H9 (cell line): Measurements from ENCODE around the gene KRTDAP. TPM values are rescaled to one million over a fixed set of nuclear protein-coding genes. Genes with fewer than 3 reads are reported as not detected.

Experiments
- DNase-seq: peaks from one replicate; pipeline ENCODE4 v3.0.0-alpha.2; 2017
- H2AFZ ChIP-seq: one replicate; pipeline ENCODE4 v1.6.1; 2013; ENCODE audit warnings: mild to moderate bottlenecking, low read length, control low read depth, moderate library complexity
- H2AK5ac ChIP-seq: 2 replicates; pipeline ENCODE4 v1.6.1; 2013; ENCODE audit warnings: low read length, control low read depth, mixed read lengths; ENCODE audit not compliant: insufficient read length
- H2BK120ac ChIP-seq: one replicate; pipeline ENCODE4 v1.6.1; 2013; ENCODE audit warnings: low read depth, mild to moderate bottlenecking, low read length, control low read depth, inconsistent platforms; ENCODE audit not compliant: poor library complexity, severe bottlenecking
- H2BK12ac ChIP-seq: 2 replicates; pipeline ENCODE4 v1.6.1; 2013; ENCODE audit warnings: low read length, control low read depth, mixed read lengths, low read depth; ENCODE audit not compliant: insufficient read length
- H2BK15ac ChIP-seq: 2 replicates; pipeline ENCODE4 v1.6.1; 2013; ENCODE audit warnings: low read depth, low read length, control low read depth
- H2BK20ac ChIP-seq: one replicate; pipeline ENCODE4 v1.6.1; 2013; ENCODE audit warnings: low read depth, mild to moderate bottlenecking, low read length, control low read depth, inconsistent platforms; ENCODE audit not compliant: poor library complexity, severe bottlenecking
- H2BK5ac ChIP-seq: 2 replicates; pipeline ENCODE4 v1.6.1; 2013; ENCODE audit warnings: low read length, control low read depth, mixed read lengths; ENCODE audit not compliant: insufficient read length
- H3K14ac ChIP-seq: 2 replicates; pipeline ENCODE4 v1.6.1; 2013; ENCODE audit warnings: low read length, control low read depth; ENCODE audit not compliant: insufficient read depth
- H3K18ac ChIP-seq: 2 replicates; pipeline ENCODE4 v1.6.1; 2013; ENCODE audit warnings: low read depth, mild to moderate bottlenecking, mixed read lengths, low read length, control low read depth; ENCODE audit not compliant: insufficient read length
- H3K23ac ChIP-seq: 2 replicates; pipeline ENCODE4 v1.6.1; 2013; ENCODE audit warnings: low read length, control low read depth, mixed read lengths, low read depth; ENCODE audit not compliant: insufficient read length
- H3K23me2 ChIP-seq: 2 replicates; pipeline ENCODE4 v1.6.1; 2013; ENCODE audit warnings: low read depth, mild to moderate bottlenecking, mixed read lengths, low read length, control low read depth; ENCODE audit not compliant: insufficient read length, poor library complexity, severe bottlenecking
- H3K27ac ChIP-seq: 2 replicates; pipeline ENCODE4 v1.5.1; 2013; ENCODE audit warnings: low read length, control low read depth, mixed read lengths, low read depth; ENCODE audit not compliant: insufficient read length
- H3K27me3 ChIP-seq: 2 replicates; pipeline ENCODE4 v1.6.1; 2013; ENCODE audit warnings: low read length, control low read depth, inconsistent platforms; ENCODE audit not compliant: insufficient read depth
- H3K4ac ChIP-seq: 2 replicates; pipeline ENCODE4 v1.6.1; 2013; ENCODE audit warnings: low read depth, mild to moderate bottlenecking, control low read depth, inconsistent platforms, low read length, moderate library complexity
- H3K4me1 ChIP-seq: 2 replicates; pipeline ENCODE4 v1.6.1; 2013; ENCODE audit warnings: low read length, control low read depth, inconsistent platforms; ENCODE audit not compliant: insufficient read depth
- H3K4me2 ChIP-seq: 2 replicates; pipeline ENCODE4 v1.6.1; 2013; ENCODE audit warnings: low read length, control low read depth, mixed read lengths; ENCODE audit not compliant: insufficient read length, insufficient read depth
- H3K56ac ChIP-seq: 2 replicates; pipeline ENCODE4 v1.6.1; 2013; ENCODE audit warnings: low read depth, mild to moderate bottlenecking, mixed read lengths, low read length, control low read depth; ENCODE audit not compliant: insufficient read length
- H3K79me1 ChIP-seq: 2 replicates; pipeline ENCODE4 v1.6.1; 2013; ENCODE audit warnings: low read depth, mild to moderate bottlenecking, moderate library complexity, low read length, control low read depth, inconsistent platforms; ENCODE audit not compliant: insufficient read depth, poor library complexity, severe bottlenecking
- H3K79me2 ChIP-seq: 2 replicates; pipeline ENCODE4 v1.6.1; 2013; ENCODE audit warnings: low read length, control low read depth, inconsistent platforms; ENCODE audit not compliant: insufficient read depth
- H3K9ac ChIP-seq: 2 replicates; pipeline ENCODE4 v1.6.1; 2013; ENCODE audit warnings: low read length, control low read depth, mixed read lengths; ENCODE audit not compliant: insufficient read length; ENCODE audit errors: extremely low read depth
- H3K9me3 ChIP-seq: one replicate; pipeline ENCODE4 v1.6.1; 2013; ENCODE audit warnings: low read depth, low read length, inconsistent platforms; ENCODE audit not compliant: control insufficient read depth
- H3T11ph ChIP-seq: one replicate; pipeline ENCODE4 v1.6.1; 2013; ENCODE audit warnings: mild to moderate bottlenecking, low read length, control low read depth, inconsistent platforms
- H4K20me1 ChIP-seq: one replicate; pipeline ENCODE4 v1.6.1; 2013; ENCODE audit not compliant: control insufficient read depth, insufficient read length, insufficient read depth
- H4K5ac ChIP-seq: 2 replicates; pipeline ENCODE4 v1.6.1; 2013; ENCODE audit warnings: low read depth, mild to moderate bottlenecking, mixed read lengths, low read length, control low read depth; ENCODE audit not compliant: insufficient read length
- H4K8ac ChIP-seq: replicated peaks from 2 replicates; pipeline ENCODE4 v1.6.1; 2013; ENCODE audit warnings: low read length, control low read depth, mixed read lengths, low read depth; ENCODE audit not compliant: insufficient read length
- H4K91ac ChIP-seq: 2 replicates; pipeline ENCODE4 v1.6.1; 2013; ENCODE audit warnings: low read depth, mild to moderate bottlenecking, moderate library complexity, mixed read lengths, low read length, control low read depth; ENCODE audit not compliant: insufficient read length
- H3K27ac Mint-ChIP-seq, 3 experiments: 2 replicates in 2 of 3; 3 replicates in 1 of 3; pipeline ENCODE4 v1.8.0; 2020 to 2021; ENCODE audit warnings: mixed read lengths in 3 of 3, mild to moderate bottlenecking in 1 of 3, moderate library complexity in 1 of 3
- H3K27me3 Mint-ChIP-seq: 2 replicates; pipeline ENCODE4 v1.8.0; 2021; ENCODE audit warnings: low read depth, mild to moderate bottlenecking, moderate library complexity, mixed read lengths
- H3K36me3 Mint-ChIP-seq, 3 experiments: 2 replicates in 2 of 3; 3 replicates in 1 of 3; pipeline ENCODE4 v1.8.0; 2020 to 2021; ENCODE audit warnings: low read depth in 3 of 3, mixed read lengths in 3 of 3; ENCODE audit not compliant: insufficient read depth in 1 of 3
- H3K4me1 Mint-ChIP-seq, 2 experiments: 2 replicates each; pipeline ENCODE4 v1.8.0; 2020; ENCODE audit warnings: mixed read lengths in 2 of 2
- H3K4me3 Mint-ChIP-seq, 2 experiments: 2 replicates in 1 of 2; 3 replicates in 1 of 2; pipeline ENCODE4 v1.8.0; 2020 to 2021; ENCODE audit warnings: mild to moderate bottlenecking in 2 of 2, mixed read lengths in 2 of 2, moderate library complexity in 1 of 2
- H3K9me3 Mint-ChIP-seq, 2 experiments: 2 replicates in 1 of 2; 3 replicates in 1 of 2; pipeline ENCODE4 v1.8.0; 2020; ENCODE audit warnings: mild to moderate bottlenecking in 2 of 2, mixed read lengths in 2 of 2, moderate library complexity in 1 of 2
- CTCF ChIP-seq: fragments of 200-600 bp; sonication (generic); conservative IDR thresholded peaks from 3 replicates; pipeline ENCODE4 v1.8.0; 2021; ENCODE audit warnings: antibody characterized with exemption, mild to moderate bottlenecking
- WGBS: extraction: QIAGEN DNeasy Blood & Tissue Kit; methylation state at CpG from one replicate; pipeline ENCODE4 v1.1.7; 2013; ENCODE audit warnings: missing lambda C conversion rate, low lambda C conversion rate, mixed read lengths; ENCODE audit not compliant: insufficient read length; ENCODE audit errors: extremely low coverage; 5-methylcytosine and 5-hydroxymethylcytosine counted together
- total RNA-seq: library from RNA; stranded (reverse); gene quantifications from 2 replicates; pipeline ENCODE4 v1.2.1, GENCODE V29; 2021

The KRTDAP gene
- total RNA-seq, 1 experiment from 2014 or later: 0.87 TPM

- H3K79me2 ChIP-seq: no peaks in the 10 kb centered on the region
- H2AFZ ChIP-seq: no peak overlapping the region
- H3K36me3 Mint-ChIP-seq: no peaks in the 10 kb centered on the region
- H3K4me3 Mint-ChIP-seq: no peak overlapping the region
- no peak overlapping the region for H4K5ac ChIP-seq
- H3K4me1 Mint-ChIP-seq: peaks cover 0 to 3% of the 10 kb centered on the region in 2 experiments; a peak in 1 of 4 replicates
- H3K9ac ChIP-seq: no peak overlapping the region
- no peak overlapping the region for H4K8ac ChIP-seq
- H3K18ac ChIP-seq: no peak overlapping the region
- H2BK5ac ChIP-seq: no peak overlapping the region
- H2BK15ac ChIP-seq: no peak overlapping the region
- no peak for DNase-seq
- no peak overlapping the region for H2BK120ac ChIP-seq
- H3T11ph ChIP-seq: no peak overlapping the region
- no CpG with 5 or more reads among the region's 16 CpGs for WGBS
- H3K79me1 ChIP-seq: no peaks in the 10 kb centered on the region
- H3K27me3 Mint-ChIP-seq: peaks cover 53% of the 10 kb centered on the region
- no peaks in the 10 kb centered on the region for H3K9me3 Mint-ChIP-seq
- TF ChIP-seq CTCF: no peak
- no peak overlapping the region for H3K56ac ChIP-seq
- H3K23me2 ChIP-seq: no peaks in the 10 kb centered on the region
- no peak overlapping the region for H3K4ac ChIP-seq
- no peak overlapping the region for H3K23ac ChIP-seq
- H2AK5ac ChIP-seq: no peak overlapping the region
- no peak overlapping the region for H3K27ac Mint-ChIP-seq
- H3K4me2 ChIP-seq: no peak overlapping the region
- H3K14ac ChIP-seq: no peak overlapping the region; the same call in 1 of the 2 replicates
- H3K27ac ChIP-seq: no peak overlapping the region
- H4K20me1 ChIP-seq: no peaks in the 10 kb centered on the region
- H2BK12ac ChIP-seq: no peak overlapping the region
- H3K27me3 ChIP-seq: no peaks in the 10 kb centered on the region
- H3K4me1 ChIP-seq: no peaks in the 10 kb centered on the region
- no peaks in the 10 kb centered on the region for H3K9me3 ChIP-seq
- no peak overlapping the region for H2BK20ac ChIP-seq
- no peak overlapping the region for H4K91ac ChIP-seq
Measured at GRCh38 chr19:35488677-35489076, 1.6 kb downstream of the KRTDAP start.
